Ascending aorta (tissue), 2 donors: Measurements from ENCODE around the gene MGMT. TPM values are rescaled to one million over a fixed set of nuclear protein-coding genes. Genes with fewer than 3 reads are reported as not detected.

Experiments
- DNase-seq, 2 donors: peaks; one replicate each; pipeline ENCODE4 v3.0.0-alpha.2; 2019; ENCODE audit warnings: low spot score in 2 of 2
- H3K27ac ChIP-seq, 2 donors: fragments of 200-600 bp; sonication (generic); one replicate each; pipeline ENCODE4 v1.5.1; 2016 to 2017; ENCODE audit warnings: mild to moderate bottlenecking in 1 of 2
- H3K27me3 ChIP-seq: fragments of 200-600 bp; sonication (generic); one replicate; pipeline ENCODE4 v1.5.1; 2017
- H3K36me3 ChIP-seq, 2 donors: fragments of 200-600 bp; sonication (generic); one replicate each; pipeline ENCODE4 v1.5.1; 2016
- H3K4me1 ChIP-seq, 2 donors: fragments of 200-600 bp; sonication (generic); one replicate each; pipeline ENCODE4 v1.5.1; 2016 to 2017; ENCODE audit warnings: mild to moderate bottlenecking in 1 of 2
- H3K4me3 ChIP-seq, 2 donors: fragments of 200-600 bp; sonication (generic); one replicate each; pipeline ENCODE4 v1.5.1; 2016 to 2017; ENCODE audit warnings: mild to moderate bottlenecking in 1 of 2
- H3K9me3 ChIP-seq, 2 donors: fragments of 200-600 bp; sonication (generic); one replicate each; pipeline ENCODE4 v1.5.1; 2016
- intact Hi-C: fragments of 100-400 bp; cut with DNase I; formaldehyde crosslinking; loops from one replicate; pipeline ENCODE4 v1.15.1; 2023
- total RNA-seq: library from RNA; depleted of rRNA; stranded (reverse); fragments of >200 nt; gene quantifications from one replicate; pipeline ENCODE4 v1.1.0, GENCODE V29; 2016
- TF ChIP-seq, protein P1 (sequence below), 3 experiments: fragments of 200-600 bp in 2 of 3; fragments of 450-650 bp in 1 of 3; sonication (generic) in 2 of 3; IDR thresholded peaks; one replicate each; pipeline ENCODE4 v1.5.1; 2016 to 2019; ENCODE audit warnings: antibody characterized with exemption in 3 of 3, mild to moderate bottlenecking in 1 of 3, moderate library complexity in 1 of 3

The MGMT gene
- total RNA-seq, 1 donor from 2014 or later = 7.0 TPM

DNA sequence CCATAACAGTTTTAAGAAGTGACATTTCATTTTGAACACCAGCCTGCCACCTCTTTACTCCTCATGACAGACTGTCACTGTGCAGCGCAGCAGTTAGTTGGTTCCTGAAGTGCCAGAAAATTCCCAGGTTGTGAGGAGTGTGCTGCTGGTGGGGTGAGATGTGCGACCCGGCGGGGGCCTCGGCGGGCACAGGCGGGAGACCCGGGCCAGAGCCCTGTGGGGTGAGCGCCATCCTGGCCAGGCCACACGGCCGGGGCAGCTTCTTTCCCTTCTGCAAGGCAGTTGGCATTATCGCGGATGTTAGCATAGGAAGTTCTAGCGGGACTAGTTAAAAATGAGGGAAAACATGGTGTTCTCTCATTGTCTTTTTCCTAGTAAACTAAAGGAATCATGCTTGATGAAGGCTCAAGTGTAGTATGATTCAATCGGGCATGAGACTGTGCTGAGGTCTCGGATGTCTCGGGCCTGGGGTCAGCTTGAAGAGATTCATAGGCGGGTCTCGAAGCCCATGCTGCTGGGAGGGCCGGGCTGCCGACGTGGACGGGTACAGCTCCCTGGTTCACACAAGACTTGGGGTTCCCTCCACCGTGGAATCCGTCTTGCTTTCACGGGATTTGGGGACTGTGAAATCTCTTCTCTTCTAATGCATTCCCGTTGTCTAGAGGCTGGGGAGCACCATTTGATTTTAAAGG lies 56.1 kb downstream of the MGMT start:
- no peak overlapping the region for H3K4me3 ChIP-seq
- peaks cover 0 to 4% of the 10 kb centered on the region in 2 donors for H3K4me1 ChIP-seq
- intact Hi-C loops = no loop called here
- H3K9me3 ChIP-seq = no peaks in the 10 kb centered on the region
- no peak for DNase-seq
- TF ChIP-seq, protein P1, sequence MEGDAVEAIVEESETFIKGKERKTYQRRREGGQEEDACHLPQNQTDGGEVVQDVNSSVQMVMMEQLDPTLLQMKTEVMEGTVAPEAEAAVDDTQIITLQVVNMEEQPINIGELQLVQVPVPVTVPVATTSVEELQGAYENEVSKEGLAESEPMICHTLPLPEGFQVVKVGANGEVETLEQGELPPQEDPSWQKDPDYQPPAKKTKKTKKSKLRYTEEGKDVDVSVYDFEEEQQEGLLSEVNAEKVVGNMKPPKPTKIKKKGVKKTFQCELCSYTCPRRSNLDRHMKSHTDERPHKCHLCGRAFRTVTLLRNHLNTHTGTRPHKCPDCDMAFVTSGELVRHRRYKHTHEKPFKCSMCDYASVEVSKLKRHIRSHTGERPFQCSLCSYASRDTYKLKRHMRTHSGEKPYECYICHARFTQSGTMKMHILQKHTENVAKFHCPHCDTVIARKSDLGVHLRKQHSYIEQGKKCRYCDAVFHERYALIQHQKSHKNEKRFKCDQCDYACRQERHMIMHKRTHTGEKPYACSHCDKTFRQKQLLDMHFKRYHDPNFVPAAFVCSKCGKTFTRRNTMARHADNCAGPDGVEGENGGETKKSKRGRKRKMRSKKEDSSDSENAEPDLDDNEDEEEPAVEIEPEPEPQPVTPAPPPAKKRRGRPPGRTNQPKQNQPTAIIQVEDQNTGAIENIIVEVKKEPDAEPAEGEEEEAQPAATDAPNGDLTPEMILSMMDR (IDR thresholded peaks at IDR 0.05) = no peak
- no peaks in the 10 kb centered on the region for H3K36me3 ChIP-seq
- no peaks in the 10 kb centered on the region for H3K27me3 ChIP-seq
- no peak overlapping the region for H3K27ac ChIP-seq

DNA sequence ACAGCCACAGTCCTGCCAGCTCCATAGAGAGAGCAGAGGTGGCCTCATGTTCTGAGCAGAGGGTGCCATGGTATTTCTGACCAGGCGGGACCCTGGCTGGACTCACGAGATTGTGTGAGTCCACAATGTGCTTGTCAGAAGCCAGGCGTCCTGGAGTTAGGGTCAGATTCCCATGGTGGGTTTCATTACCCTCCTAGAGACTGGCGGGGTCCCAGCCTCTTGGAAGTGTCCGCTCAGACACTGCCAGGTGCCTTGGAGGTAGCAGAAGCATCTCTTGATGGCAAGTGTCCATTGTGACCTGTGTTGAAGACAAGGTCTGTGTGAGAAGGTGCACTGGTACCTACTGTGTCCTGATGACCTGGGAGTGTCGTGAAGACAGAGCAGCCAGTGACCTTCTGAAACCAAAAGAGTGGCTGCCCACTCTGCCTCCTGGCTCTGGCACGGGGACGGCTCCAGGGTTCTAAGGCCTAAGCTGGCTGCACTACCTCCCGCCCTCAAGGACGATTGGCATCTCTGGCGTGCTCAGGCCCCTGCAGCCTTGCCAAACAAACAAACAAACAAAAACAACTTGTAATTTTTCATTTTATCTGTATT lies 56.8 kb downstream of the MGMT start:
- H3K9me3 ChIP-seq = no peaks in the 10 kb centered on the region
- peaks cover 0 to 4% of the 10 kb centered on the region in 2 donors for H3K4me1 ChIP-seq
- DNase-seq = no peak
- H3K27ac ChIP-seq = no peak overlapping the region
- intact Hi-C loops = no loop called here
- no peaks in the 10 kb centered on the region for H3K36me3 ChIP-seq
- no peak overlapping the region for H3K4me3 ChIP-seq
- no peaks in the 10 kb centered on the region for H3K27me3 ChIP-seq
- TF ChIP-seq, protein P1 (IDR thresholded peaks at IDR 0.05) = no peak

DNA sequence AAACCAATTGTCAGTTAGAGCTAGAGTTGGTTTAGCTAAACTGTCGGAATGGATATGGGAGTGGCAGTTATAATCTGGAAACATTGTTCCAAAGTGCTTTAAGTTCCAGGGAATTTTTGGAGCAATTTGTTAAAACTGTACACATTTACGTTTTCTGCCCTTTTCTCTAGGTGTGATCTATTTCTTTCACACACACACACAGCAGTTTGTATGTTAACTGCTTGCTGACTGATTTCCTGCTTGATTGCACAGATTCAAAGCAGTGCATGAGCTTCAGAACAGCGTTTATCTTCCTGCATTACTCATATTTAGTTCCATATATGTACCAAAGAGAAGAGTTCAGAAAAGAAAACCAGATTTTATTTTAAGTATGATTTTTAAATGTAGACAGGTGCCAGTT lies 57.9 kb downstream of the MGMT start:
- Histone ChIP-seq H3K9me3 (no peaks in the 10 kb centered on the region), H3K27me3 (no peaks in the 10 kb centered on the region), H3K27ac (no peak overlapping the region), H3K4me3 (no peak overlapping the region), H3K4me1 (peaks cover 0 to 4% of the 10 kb centered on the region in 2 donors), H3K36me3 (no peaks in the 10 kb centered on the region)
- intact Hi-C loops = no loop called here
- no peak for DNase-seq
- TF ChIP-seq, protein P1 (IDR thresholded peaks at IDR 0.05) = no peak

DNA sequence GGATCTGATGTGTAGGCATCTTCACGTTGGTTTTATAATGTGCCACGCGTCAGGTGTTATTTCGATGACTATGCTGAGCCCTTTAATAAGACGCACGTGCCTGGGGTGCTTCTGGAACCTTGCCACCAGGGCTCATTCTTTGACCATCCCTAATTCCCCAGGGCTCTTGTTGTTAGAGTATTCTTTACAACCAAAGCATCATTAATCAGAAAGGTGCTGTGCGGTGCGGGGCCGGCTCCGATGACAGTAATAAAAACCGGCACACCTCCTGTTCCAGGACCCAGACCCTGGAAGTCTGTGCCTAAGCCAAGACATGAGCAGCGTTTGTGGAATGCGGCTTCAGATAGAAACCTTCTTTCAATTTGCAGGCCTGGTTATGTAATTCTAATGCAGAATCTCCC lies 58.4 kb downstream of the MGMT start:
- TF ChIP-seq, protein P1 (IDR thresholded peaks at IDR 0.05) = no peak
- Histone ChIP-seq H3K4me3 (peak overlapping the region in 1 of 2 donors; percentile 42), H3K36me3 (no peaks in the 10 kb centered on the region)

DNA sequence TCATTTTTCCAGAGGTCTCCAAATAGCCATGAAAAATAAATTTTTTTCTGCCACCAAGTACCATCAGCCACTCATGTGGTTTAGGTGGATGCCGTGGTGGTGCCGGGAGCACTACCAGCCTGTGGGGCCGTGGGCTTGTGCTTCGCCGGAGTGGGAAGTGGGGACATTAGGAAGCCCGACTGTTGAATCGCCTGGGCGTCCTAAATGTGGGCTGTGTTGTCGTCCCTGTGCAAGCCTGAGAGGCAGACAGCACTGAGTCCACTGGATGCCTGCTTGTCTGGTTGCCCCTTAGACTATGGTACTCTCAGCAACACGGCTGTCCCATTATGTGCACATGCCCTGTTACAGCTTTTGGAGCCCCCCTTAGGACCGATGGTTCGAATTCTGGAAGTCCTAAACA lies 59.9 kb downstream of the MGMT start:
- Histone ChIP-seq H3K27me3 (no peaks in the 10 kb centered on the region), H3K9me3 (no peaks in the 10 kb centered on the region), H3K36me3 (no peaks in the 10 kb centered on the region), H3K27ac (no peak overlapping the region), H3K4me3 (no peak overlapping the region), H3K4me1 (peaks cover 0 to 4% of the 10 kb centered on the region in 2 donors)
- intact Hi-C loops = no loop called here
- TF ChIP-seq, protein P1 (IDR thresholded peaks at IDR 0.05) = no peak
- no peak for DNase-seq

More for the DNA sequence above, 58.4 kb downstream of the MGMT start:
- Histone ChIP-seq H3K4me1 (peaks cover 0 to 4% of the 10 kb centered on the region in 2 donors), H3K27me3 (no peaks in the 10 kb centered on the region), H3K27ac (no peak overlapping the region), H3K9me3 (no peaks in the 10 kb centered on the region)
- intact Hi-C loops = no loop called here
- no peak for DNase-seq
